PFSK-1 (cell line): ENCODE measurements around the gene DHX34.

Experiments used
- POLR2AphosphoS5 ChIP-seq: IDR thresholded peaks from 2 replicates; pipeline ENCODE4 v1.6.1; 2012; ENCODE audit warnings: low read depth, mild to moderate bottlenecking, control low read depth, low read length, moderate library complexity
- SIN3A ChIP-seq: IDR thresholded peaks from 2 replicates; pipeline ENCODE4 v1.6.1; 2012; ENCODE audit warnings: mild to moderate bottlenecking, low read length, moderate library complexity, borderline replicate concordance; ENCODE audit not compliant: insufficient read depth
- TAF1 ChIP-seq: IDR thresholded peaks from 2 replicates; pipeline ENCODE4 v1.6.1; 2012; ENCODE audit warnings: low read length, control low read depth, borderline replicate concordance; ENCODE audit not compliant: insufficient read depth
- TF ChIP-seq, protein P1 (sequence below), 2 experiments: IDR thresholded peaks; 2 replicates each; pipeline versions ENCODE4 v1.6.1 to v1.8.0; 2011 to 2012; ENCODE audit warnings: low read depth in 2 of 2, low read length in 2 of 2, control low read depth in 1 of 2, inconsistent platforms in 1 of 2, mild to moderate bottlenecking in 1 of 2, moderate library complexity in 1 of 2; ENCODE audit not compliant: insufficient read depth in 1 of 2

DNA sequence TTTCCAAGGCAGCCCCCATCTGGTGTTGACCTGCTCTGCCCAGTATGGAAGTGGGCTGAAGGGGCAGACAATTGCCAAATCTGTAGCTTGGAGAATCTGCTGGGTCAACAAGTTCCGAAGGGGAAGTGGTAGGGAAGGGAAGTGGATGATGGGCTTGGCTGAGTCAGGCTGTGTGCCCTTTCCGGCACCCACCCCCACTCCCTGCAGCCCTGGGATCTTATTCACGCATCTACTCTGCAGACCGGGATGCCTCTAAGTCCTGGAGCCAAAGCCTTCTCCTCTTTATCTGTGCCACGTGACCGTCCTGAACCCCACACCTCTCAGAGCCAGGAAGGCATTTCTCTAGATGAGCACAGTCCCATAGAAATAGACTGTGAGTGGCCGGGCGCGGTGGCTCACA, 24.6 kb upstream of the DHX34 start:
- TF ChIP-seq POLR2AphosphoS5 (no peak), TAF1 (no peak), SIN3A (no peak)
- TF ChIP-seq, protein P1, sequence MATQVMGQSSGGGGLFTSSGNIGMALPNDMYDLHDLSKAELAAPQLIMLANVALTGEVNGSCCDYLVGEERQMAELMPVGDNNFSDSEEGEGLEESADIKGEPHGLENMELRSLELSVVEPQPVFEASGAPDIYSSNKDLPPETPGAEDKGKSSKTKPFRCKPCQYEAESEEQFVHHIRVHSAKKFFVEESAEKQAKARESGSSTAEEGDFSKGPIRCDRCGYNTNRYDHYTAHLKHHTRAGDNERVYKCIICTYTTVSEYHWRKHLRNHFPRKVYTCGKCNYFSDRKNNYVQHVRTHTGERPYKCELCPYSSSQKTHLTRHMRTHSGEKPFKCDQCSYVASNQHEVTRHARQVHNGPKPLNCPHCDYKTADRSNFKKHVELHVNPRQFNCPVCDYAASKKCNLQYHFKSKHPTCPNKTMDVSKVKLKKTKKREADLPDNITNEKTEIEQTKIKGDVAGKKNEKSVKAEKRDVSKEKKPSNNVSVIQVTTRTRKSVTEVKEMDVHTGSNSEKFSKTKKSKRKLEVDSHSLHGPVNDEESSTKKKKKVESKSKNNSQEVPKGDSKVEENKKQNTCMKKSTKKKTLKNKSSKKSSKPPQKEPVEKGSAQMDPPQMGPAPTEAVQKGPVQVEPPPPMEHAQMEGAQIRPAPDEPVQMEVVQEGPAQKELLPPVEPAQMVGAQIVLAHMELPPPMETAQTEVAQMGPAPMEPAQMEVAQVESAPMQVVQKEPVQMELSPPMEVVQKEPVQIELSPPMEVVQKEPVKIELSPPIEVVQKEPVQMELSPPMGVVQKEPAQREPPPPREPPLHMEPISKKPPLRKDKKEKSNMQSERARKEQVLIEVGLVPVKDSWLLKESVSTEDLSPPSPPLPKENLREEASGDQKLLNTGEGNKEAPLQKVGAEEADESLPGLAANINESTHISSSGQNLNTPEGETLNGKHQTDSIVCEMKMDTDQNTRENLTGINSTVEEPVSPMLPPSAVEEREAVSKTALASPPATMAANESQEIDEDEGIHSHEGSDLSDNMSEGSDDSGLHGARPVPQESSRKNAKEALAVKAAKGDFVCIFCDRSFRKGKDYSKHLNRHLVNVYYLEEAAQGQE (IDR thresholded peaks at IDR 0.05; ENCODE audit: insufficient read depth in 1 of 2, low read depth in 2 of 2, low read length in 2 of 2): no peak
